ENCODE results near the gene KANSL1.

Gene KANSL1

DNA sequence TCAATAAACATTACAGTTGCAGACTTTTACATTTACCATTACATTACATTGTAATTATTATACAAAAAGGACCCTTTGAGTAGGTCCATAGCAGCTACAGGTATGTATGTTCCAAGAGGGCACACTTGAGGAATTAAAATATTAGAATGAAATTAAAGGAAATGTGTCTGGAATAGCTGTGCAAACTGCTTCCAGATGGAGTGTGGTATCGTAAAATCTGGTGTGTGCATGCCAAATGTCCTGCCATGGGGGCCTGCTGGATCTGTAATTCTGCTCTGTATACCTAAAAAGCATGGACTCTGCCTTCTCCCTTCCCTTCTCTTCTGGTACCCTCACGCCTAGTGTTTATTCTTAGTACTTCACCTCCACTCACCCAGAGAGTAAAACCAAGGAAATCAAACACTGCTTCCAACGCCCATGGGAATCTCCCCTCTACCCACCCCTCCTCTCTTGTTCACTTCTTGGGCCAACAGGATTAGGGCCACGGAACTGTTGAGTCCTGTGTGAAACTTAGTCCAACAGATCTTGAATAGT is 155.4 kb downstream of the KANSL1 start:
- peaks cover 29% of the 10 kb centered on the region; the same call in 1 of the 2 replicates for H3K36me3 ChIP-seq (ENCODE audit: low read length)
- H3K27me3 ChIP-seq (ENCODE audit: low read length), result no peaks in the 10 kb centered on the region
- H3K9ac ChIP-seq (ENCODE audit: low read length), result no peak overlapping the region
- H3K9me3 ChIP-seq (ENCODE audit: insufficient read depth, low read length), result no peaks in the 10 kb centered on the region
- no peaks in the 10 kb centered on the region; the same call in 1 of the 2 replicates for H3F3A ChIP-seq (ENCODE audit: insufficient read depth)
- H3K79me2 ChIP-seq (ENCODE audit: insufficient read depth, low read length), result no peaks in the 10 kb centered on the region
- no peak overlapping the region for H2AFZ ChIP-seq (ENCODE audit: low read depth, low read length, severe bottlenecking)
- H3K4me3 ChIP-seq (ENCODE audit: insufficient read depth, low read length, poor library complexity, severe bottlenecking), result no peak overlapping the region
- no peak overlapping the region for H3K4me2 ChIP-seq (ENCODE audit: low read depth, low read length, poor library complexity, severe bottlenecking)
- no peaks in the 10 kb centered on the region for H4K20me1 ChIP-seq (ENCODE audit: low read depth, low read length)
- H3K9me2 ChIP-seq (replicated peaks; ENCODE audit: insufficient read depth, low read length), result no peaks in the 10 kb centered on the region
- H3K27ac ChIP-seq (ENCODE audit: low read depth, low read length), result no peak overlapping the region
- no peak for TF ChIP-seq EZH2phosphoT487 (conservative IDR thresholded peaks at IDR 0.05; ENCODE audit: low read length)
- TF ChIP-seq, protein P1, sequence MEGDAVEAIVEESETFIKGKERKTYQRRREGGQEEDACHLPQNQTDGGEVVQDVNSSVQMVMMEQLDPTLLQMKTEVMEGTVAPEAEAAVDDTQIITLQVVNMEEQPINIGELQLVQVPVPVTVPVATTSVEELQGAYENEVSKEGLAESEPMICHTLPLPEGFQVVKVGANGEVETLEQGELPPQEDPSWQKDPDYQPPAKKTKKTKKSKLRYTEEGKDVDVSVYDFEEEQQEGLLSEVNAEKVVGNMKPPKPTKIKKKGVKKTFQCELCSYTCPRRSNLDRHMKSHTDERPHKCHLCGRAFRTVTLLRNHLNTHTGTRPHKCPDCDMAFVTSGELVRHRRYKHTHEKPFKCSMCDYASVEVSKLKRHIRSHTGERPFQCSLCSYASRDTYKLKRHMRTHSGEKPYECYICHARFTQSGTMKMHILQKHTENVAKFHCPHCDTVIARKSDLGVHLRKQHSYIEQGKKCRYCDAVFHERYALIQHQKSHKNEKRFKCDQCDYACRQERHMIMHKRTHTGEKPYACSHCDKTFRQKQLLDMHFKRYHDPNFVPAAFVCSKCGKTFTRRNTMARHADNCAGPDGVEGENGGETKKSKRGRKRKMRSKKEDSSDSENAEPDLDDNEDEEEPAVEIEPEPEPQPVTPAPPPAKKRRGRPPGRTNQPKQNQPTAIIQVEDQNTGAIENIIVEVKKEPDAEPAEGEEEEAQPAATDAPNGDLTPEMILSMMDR (IDR thresholded peaks at IDR 0.05; ENCODE audit: insufficient read depth, low read length, poor library complexity, severe bottlenecking), result no peak

DNA sequence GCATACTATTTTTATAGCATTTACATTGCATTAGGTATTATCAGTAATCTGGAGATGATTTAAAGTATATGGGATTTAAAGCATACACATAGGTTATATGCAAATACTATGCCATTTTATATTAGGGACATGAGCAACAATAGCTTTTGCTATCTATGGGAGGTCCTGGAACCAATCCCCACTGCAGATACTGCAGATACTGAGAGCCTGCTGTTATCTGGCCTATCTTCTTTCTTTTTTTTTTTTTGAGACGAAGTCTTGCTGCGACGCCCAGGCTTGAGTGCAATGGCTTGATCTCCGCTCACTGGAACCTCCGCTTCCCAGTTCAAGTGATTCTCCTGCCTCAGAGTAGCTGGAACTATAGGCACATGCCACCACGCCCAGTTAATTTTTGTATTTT is 156.7 kb downstream of the KANSL1 start:
- no peaks in the 10 kb centered on the region for H3K27me3 ChIP-seq (ENCODE audit: low read length)
- H3K9ac ChIP-seq (ENCODE audit: low read length), result no peak overlapping the region
- no peak overlapping the region for H3K4me3 ChIP-seq (ENCODE audit: insufficient read depth, low read length, poor library complexity, severe bottlenecking)
- no peaks in the 10 kb centered on the region; the same call in 1 of the 2 replicates for H3F3A ChIP-seq (ENCODE audit: insufficient read depth)
- H3K79me2 ChIP-seq (ENCODE audit: insufficient read depth, low read length), result no peaks in the 10 kb centered on the region
- H2AFZ ChIP-seq (ENCODE audit: low read depth, low read length, severe bottlenecking), result no peak overlapping the region
- TF ChIP-seq, protein P1 (IDR thresholded peaks at IDR 0.05; ENCODE audit: insufficient read depth, low read length, poor library complexity, severe bottlenecking), result no peak
- TF ChIP-seq EZH2phosphoT487 (conservative IDR thresholded peaks at IDR 0.05; ENCODE audit: low read length), result no peak
- no peaks in the 10 kb centered on the region for H3K9me2 ChIP-seq (replicated peaks; ENCODE audit: insufficient read depth, low read length)
- H3K9me3 ChIP-seq (ENCODE audit: insufficient read depth, low read length), result no peaks in the 10 kb centered on the region
- peaks cover 22% of the 10 kb centered on the region; the same call in 1 of the 2 replicates for H3K36me3 ChIP-seq (ENCODE audit: low read length)
- H3K27ac ChIP-seq (ENCODE audit: low read depth, low read length), result no peak overlapping the region
- no peak overlapping the region for H3K4me2 ChIP-seq (ENCODE audit: low read depth, low read length, poor library complexity, severe bottlenecking)
- H4K20me1 ChIP-seq (ENCODE audit: low read depth, low read length), result no peaks in the 10 kb centered on the region

DNA sequence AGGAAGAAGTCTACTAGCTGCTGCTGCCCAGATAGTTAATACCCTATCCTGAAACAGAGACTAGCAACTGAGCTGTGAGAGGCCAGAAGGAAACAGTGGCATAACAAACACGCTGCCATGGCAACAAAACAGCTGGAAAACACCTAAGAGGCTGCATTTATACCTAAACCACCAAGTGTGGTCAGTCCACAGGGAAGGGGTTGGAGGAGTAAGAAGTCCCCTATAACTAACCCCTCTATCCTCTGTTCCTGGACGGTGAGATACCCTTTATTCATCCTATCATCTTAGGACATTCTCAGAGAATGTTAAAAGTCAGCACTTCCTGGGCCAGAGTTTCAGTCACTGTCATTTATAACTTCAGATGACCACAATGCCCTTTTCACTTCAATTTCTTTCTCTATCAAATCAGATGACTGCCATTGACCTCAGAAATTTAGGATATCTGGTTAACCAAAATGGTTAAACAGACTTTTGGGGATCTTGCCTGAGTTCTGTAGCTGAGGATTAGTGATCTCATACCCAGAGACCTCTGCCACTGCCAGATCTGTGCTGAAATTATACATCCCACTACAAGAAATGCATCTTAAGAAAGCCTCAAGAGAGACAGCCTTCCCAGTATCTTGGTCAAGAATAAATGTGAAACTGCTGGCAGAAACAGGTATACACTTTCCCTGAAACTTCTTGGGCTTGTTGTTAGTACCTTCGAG is 158.0 kb downstream of the KANSL1 start:
- no peak overlapping the region for H3K4me2 ChIP-seq (ENCODE audit: low read depth, low read length, poor library complexity, severe bottlenecking)
- H3K9me2 ChIP-seq (replicated peaks; ENCODE audit: insufficient read depth, low read length), result no peaks in the 10 kb centered on the region
- H3K27me3 ChIP-seq (ENCODE audit: low read length), result no peaks in the 10 kb centered on the region
- peaks cover 15% of the 10 kb centered on the region; the same call in 1 of the 2 replicates for H3K36me3 ChIP-seq (ENCODE audit: low read length)
- no peaks in the 10 kb centered on the region for H3K9me3 ChIP-seq (ENCODE audit: insufficient read depth, low read length)
- no peak overlapping the region for H3K4me3 ChIP-seq (ENCODE audit: insufficient read depth, low read length, poor library complexity, severe bottlenecking)
- no peaks in the 10 kb centered on the region for H4K20me1 ChIP-seq (ENCODE audit: low read depth, low read length)
- no peak overlapping the region for H3K9ac ChIP-seq (ENCODE audit: low read length)
- no peak overlapping the region for H2AFZ ChIP-seq (ENCODE audit: low read depth, low read length, severe bottlenecking)
- no peaks in the 10 kb centered on the region; the same call in 1 of the 2 replicates for H3F3A ChIP-seq (ENCODE audit: insufficient read depth)
- no peak for TF ChIP-seq EZH2phosphoT487 (conservative IDR thresholded peaks at IDR 0.05; ENCODE audit: low read length)
- TF ChIP-seq, protein P1 (IDR thresholded peaks at IDR 0.05; ENCODE audit: insufficient read depth, low read length, poor library complexity, severe bottlenecking), result no peak
- H3K27ac ChIP-seq (ENCODE audit: low read depth, low read length), result no peak overlapping the region
- no peaks in the 10 kb centered on the region for H3K79me2 ChIP-seq (ENCODE audit: insufficient read depth, low read length)

All from SU-DHL-6 (cell line).